Osteocyte (in vitro differentiated cells): ENCODE data around the gene DYNC1LI1. TPM values are rescaled to one million over a fixed set of nuclear protein-coding genes. Genes with fewer than 3 reads are reported as not detected.

ENCODE experiments used
- DNase-seq: peaks from one replicate; pipeline ENCODE4 v3.0.0; 2021; ENCODE audit warnings: mixed read lengths; ENCODE audit not compliant: unreplicated experiment; ENCODE audit errors: extremely low spot score
- H3K27ac Mint-ChIP-seq: one replicate; pipeline ENCODE4 v1.8.0; 2021; ENCODE audit warnings: mild to moderate bottlenecking, mixed read lengths; ENCODE audit not compliant: unreplicated experiment
- H3K27me3 Mint-ChIP-seq: one replicate; pipeline ENCODE4 v1.8.0; 2021; ENCODE audit warnings: mixed read lengths; ENCODE audit not compliant: unreplicated experiment
- H3K36me3 Mint-ChIP-seq: one replicate; pipeline ENCODE4 v1.8.0; 2021; ENCODE audit warnings: mixed read lengths; ENCODE audit not compliant: unreplicated experiment
- H3K4me1 Mint-ChIP-seq: one replicate; pipeline ENCODE4 v1.8.0; 2021; ENCODE audit warnings: mixed read lengths; ENCODE audit not compliant: unreplicated experiment
- H3K4me3 Mint-ChIP-seq: one replicate; pipeline ENCODE4 v1.8.0; 2021; ENCODE audit warnings: mild to moderate bottlenecking, moderate library complexity, mixed read lengths; ENCODE audit not compliant: unreplicated experiment
- H3K9me3 Mint-ChIP-seq: one replicate; pipeline ENCODE4 v1.8.0; 2021; ENCODE audit warnings: mixed read lengths; ENCODE audit not compliant: unreplicated experiment
- total RNA-seq: library from RNA; stranded (reverse); gene quantifications from 2 replicates; pipeline ENCODE4 v1.2.1, GENCODE V29; 2021
- TF ChIP-seq, protein P1 (sequence below): fragments of 200-600 bp; sonication (generic); IDR thresholded peaks from 2 replicates; pipeline ENCODE4 v1.5.0; 2021; ENCODE audit warnings: antibody characterized with exemption, mild to moderate bottlenecking, moderate library complexity

DYNC1LI1 gene
- total RNA-seq, 1 donor from 2014 or later = 64.3 TPM

DNA sequence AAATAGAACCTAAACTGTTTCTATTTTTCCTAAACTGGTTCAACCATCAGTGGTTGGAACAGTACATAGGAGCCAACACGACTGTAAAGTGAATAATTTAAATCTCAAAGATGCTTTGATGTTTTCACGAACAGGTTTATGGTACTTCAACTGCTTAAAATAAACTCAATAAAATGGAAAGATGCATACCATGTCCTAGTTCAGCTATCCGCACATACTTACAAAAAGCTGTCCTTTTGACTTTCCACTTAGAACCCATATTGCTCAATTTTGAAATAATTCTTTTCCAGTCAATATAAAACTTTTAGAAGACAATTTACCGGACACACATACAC is 68.9 kb downstream of the DYNC1LI1 start:
- no peak for DNase-seq
- Mint-ChIP-seq H3K27me3 (no peaks in the 10 kb centered on the region), H3K4me3 (peak overlapping the region; percentile 94), H3K36me3 (peaks cover 6% of the 10 kb centered on the region), H3K4me1 (peaks cover 27% of the 10 kb centered on the region), H3K9me3 (no peaks in the 10 kb centered on the region), H3K27ac (peak overlapping the region; percentile 98)
- TF ChIP-seq, protein P1, sequence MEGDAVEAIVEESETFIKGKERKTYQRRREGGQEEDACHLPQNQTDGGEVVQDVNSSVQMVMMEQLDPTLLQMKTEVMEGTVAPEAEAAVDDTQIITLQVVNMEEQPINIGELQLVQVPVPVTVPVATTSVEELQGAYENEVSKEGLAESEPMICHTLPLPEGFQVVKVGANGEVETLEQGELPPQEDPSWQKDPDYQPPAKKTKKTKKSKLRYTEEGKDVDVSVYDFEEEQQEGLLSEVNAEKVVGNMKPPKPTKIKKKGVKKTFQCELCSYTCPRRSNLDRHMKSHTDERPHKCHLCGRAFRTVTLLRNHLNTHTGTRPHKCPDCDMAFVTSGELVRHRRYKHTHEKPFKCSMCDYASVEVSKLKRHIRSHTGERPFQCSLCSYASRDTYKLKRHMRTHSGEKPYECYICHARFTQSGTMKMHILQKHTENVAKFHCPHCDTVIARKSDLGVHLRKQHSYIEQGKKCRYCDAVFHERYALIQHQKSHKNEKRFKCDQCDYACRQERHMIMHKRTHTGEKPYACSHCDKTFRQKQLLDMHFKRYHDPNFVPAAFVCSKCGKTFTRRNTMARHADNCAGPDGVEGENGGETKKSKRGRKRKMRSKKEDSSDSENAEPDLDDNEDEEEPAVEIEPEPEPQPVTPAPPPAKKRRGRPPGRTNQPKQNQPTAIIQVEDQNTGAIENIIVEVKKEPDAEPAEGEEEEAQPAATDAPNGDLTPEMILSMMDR = no peak

- H3K27ac Mint-ChIP-seq = peak overlapping the region; percentile 59
- peaks cover 30% of the 10 kb centered on the region for H3K4me1 Mint-ChIP-seq
- H3K4me3 Mint-ChIP-seq = peak overlapping the region; percentile 94
- H3K36me3 Mint-ChIP-seq = peaks cover 9% of the 10 kb centered on the region
- TF ChIP-seq, protein P1 = no peak
- H3K9me3 Mint-ChIP-seq = no peaks in the 10 kb centered on the region
- DNase-seq = no peak
- no peaks in the 10 kb centered on the region for H3K27me3 Mint-ChIP-seq
Observed at GRCh38 chr3:32500880-32501782, 69.5 kb downstream of the DYNC1LI1 start.

- H3K9me3 Mint-ChIP-seq = no peaks in the 10 kb centered on the region
- peak overlapping the region; percentile 94 for H3K4me3 Mint-ChIP-seq
- no peak for DNase-seq
Observed at GRCh38 chr3:32500231-32500630, 70.4 kb downstream of the DYNC1LI1 start.

DNA sequence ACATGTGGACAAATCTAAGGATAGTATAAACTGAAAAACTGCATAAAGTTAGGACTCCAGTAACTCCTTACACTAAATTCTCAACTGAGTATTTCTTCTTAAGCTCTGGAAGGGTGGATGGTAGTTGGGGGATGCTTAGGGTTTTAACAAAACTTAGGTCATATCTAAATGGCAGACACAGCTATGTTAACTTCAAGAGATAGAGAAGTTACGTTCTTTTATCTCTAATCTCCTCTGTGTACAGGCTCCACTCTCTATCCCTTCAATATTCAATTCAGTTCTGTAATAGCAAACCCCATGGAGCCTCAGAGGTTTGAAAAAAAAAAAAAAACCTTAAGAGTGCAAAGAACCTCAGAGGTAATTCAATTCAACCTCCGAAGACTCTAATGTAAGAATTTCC is 71.1 kb downstream of the DYNC1LI1 start:
- Mint-ChIP-seq H3K4me1 (peaks cover 31% of the 10 kb centered on the region), H3K27me3 (no peaks in the 10 kb centered on the region), H3K9me3 (no peaks in the 10 kb centered on the region), H3K4me3 (no peak overlapping the region), H3K36me3 (peaks cover 9% of the 10 kb centered on the region), H3K27ac (no peak overlapping the region)
- no peak for DNase-seq
- TF ChIP-seq, protein P1 = no peak

More at GRCh38 chr3:32500231-32500630, 70.4 kb downstream of the DYNC1LI1 start:
- Mint-ChIP-seq H3K27ac (no peak overlapping the region), H3K4me1 (peaks cover 30% of the 10 kb centered on the region), H3K27me3 (no peaks in the 10 kb centered on the region), H3K36me3 (peaks cover 9% of the 10 kb centered on the region)
- TF ChIP-seq, protein P1 = no peak

- no peaks in the 10 kb centered on the region for H3K27me3 Mint-ChIP-seq
- H3K36me3 Mint-ChIP-seq = peaks cover 9% of the 10 kb centered on the region
- no peak for DNase-seq
- TF ChIP-seq, protein P1 = no peak
- no peaks in the 10 kb centered on the region for H3K9me3 Mint-ChIP-seq
- H3K4me1 Mint-ChIP-seq = peaks cover 33% of the 10 kb centered on the region
- no peak overlapping the region for H3K27ac Mint-ChIP-seq
- H3K4me3 Mint-ChIP-seq = no peak overlapping the region
Observed at GRCh38 chr3:32498992-32499391, 71.7 kb downstream of the DYNC1LI1 start.
